HG03342 (cell line): ENCODE results near the gene LRRC7.

Source experiments
- ATAC-seq: cut with Tn5 transposase; IDR thresholded peaks from one replicate; pipeline ENCODE4 v1.9.1; 2021; ENCODE audit warnings: mild to moderate bottlenecking, moderate library complexity; ENCODE audit not compliant: unreplicated experiment

Gene LRRC7

GRCh38 chr1:69755647-69756046, 187.9 kb downstream of the LRRC7 start:
- ATAC-seq = no peak

- no peak for ATAC-seq
Measured at GRCh38 chr1:69765951-69766350, 198.2 kb downstream of the LRRC7 start.

- ATAC-seq = no peak
Measured at GRCh38 chr1:69766431-69767180, 198.9 kb downstream of the LRRC7 start.

- no peak for ATAC-seq
Measured at GRCh38 chr1:69776555-69776954, 208.8 kb downstream of the LRRC7 start.

GRCh38 chr1:69777423-69777822, 209.7 kb downstream of the LRRC7 start:
- no peak for ATAC-seq

- ATAC-seq = no peak
Measured at GRCh38 chr1:69777971-69778370, 210.2 kb downstream of the LRRC7 start.

GRCh38 chr1:69787151-69787550, 219.4 kb downstream of the LRRC7 start:
- ATAC-seq = no peak

GRCh38 chr1:69791311-69791710, 223.6 kb downstream of the LRRC7 start:
- no peak for ATAC-seq

GRCh38 chr1:69794831-69795230, 227.1 kb downstream of the LRRC7 start:
- no peak for ATAC-seq

GRCh38 chr1:69814926-69815325, 247.2 kb downstream of the LRRC7 start:
- ATAC-seq = no peak

- ATAC-seq = no peak
Measured at GRCh38 chr1:69824932-69825331, 257.2 kb downstream of the LRRC7 start.

- ATAC-seq = no peak
Measured at GRCh38 chr1:69827732-69828131, 260.0 kb downstream of the LRRC7 start.

- ATAC-seq = no peak
Measured at GRCh38 chr1:69833536-69833935, 265.8 kb downstream of the LRRC7 start.

- no peak for ATAC-seq
Measured at GRCh38 chr1:69834336-69834735, 266.6 kb downstream of the LRRC7 start.

- no peak for ATAC-seq
Measured at GRCh38 chr1:69835955-69836354, 268.2 kb downstream of the LRRC7 start.

- ATAC-seq = no peak
Measured at GRCh38 chr1:69836971-69837636, 269.4 kb downstream of the LRRC7 start.

GRCh38 chr1:69842326-69842725, 274.6 kb downstream of the LRRC7 start:
- ATAC-seq = no peak

GRCh38 chr1:69845655-69846054, 277.9 kb downstream of the LRRC7 start:
- ATAC-seq = no peak

GRCh38 chr1:69846267-69846666, 278.5 kb downstream of the LRRC7 start:
- ATAC-seq = no peak

GRCh38 chr1:69847670-69848069, 279.9 kb downstream of the LRRC7 start:
- no peak for ATAC-seq

- ATAC-seq = no peak
Measured at GRCh38 chr1:69852151-69852550, 284.4 kb downstream of the LRRC7 start.

GRCh38 chr1:69852706-69853105, 285.0 kb downstream of the LRRC7 start:
- no peak for ATAC-seq

- ATAC-seq = no peak
Measured at GRCh38 chr1:69858534-69858933, 290.8 kb downstream of the LRRC7 start.
